Activated T-cell treated with anti-CD3 and anti-CD28 coated beads for 24 hours (primary cell): ENCODE measurements around the gene ST6GALNAC4.
A peak's percentile ranks its signal among the peaks of the same experiment; 100 is the strongest.

ENCODE experiments used
- DNase-seq: peaks from one replicate; pipeline ENCODE4 v3.0.0-alpha.2; 2020; ENCODE audit warnings: low read depth

Gene ST6GALNAC4

GRCh38 chr9:127946728-127947127, 29.9 kb upstream of the ST6GALNAC4 start:
- DNase-seq = no peak

DNA sequence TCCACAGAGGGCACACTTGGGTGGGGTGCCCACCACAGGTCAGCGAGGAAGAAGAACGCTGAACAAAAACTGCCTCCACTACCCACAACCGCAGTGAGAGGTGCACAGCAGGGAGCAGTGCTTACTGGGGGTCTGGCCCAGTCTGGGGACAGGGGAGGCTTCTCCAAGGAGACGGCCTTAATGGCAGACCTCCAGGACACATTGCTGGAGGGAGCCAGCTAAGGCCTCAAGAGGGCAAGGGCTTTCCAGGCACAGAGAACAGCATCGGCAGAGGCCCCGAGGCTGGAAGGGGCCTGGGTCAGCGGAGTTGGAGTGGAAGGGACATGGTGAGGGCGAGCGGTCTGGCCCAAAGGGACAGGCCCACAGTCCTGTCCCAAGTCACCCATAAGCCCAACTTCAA, 29.1 kb upstream of the ST6GALNAC4 start:
- DNase-seq = no peak

DNA sequence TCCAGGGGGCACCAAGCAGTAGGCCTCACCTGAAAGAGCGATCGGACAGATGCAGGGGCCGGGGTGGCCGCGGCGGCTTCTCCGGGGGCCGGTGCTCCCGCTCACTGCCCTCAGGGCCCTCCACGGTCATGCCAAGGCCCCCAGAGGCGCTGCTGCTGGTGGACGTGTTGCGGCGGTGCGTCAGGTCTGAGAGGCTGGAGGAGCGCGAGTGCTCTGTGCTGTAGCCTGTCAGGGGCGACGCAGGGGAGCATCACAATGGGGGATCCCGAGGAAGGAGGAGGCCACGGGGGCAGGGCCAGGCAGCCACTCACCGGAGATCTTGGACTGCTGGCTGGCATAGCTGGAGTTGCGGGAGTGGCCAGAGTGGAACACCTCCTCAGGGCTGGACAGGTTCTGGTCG, 28.5 kb upstream of the ST6GALNAC4 start:
- no peak for DNase-seq

DNA sequence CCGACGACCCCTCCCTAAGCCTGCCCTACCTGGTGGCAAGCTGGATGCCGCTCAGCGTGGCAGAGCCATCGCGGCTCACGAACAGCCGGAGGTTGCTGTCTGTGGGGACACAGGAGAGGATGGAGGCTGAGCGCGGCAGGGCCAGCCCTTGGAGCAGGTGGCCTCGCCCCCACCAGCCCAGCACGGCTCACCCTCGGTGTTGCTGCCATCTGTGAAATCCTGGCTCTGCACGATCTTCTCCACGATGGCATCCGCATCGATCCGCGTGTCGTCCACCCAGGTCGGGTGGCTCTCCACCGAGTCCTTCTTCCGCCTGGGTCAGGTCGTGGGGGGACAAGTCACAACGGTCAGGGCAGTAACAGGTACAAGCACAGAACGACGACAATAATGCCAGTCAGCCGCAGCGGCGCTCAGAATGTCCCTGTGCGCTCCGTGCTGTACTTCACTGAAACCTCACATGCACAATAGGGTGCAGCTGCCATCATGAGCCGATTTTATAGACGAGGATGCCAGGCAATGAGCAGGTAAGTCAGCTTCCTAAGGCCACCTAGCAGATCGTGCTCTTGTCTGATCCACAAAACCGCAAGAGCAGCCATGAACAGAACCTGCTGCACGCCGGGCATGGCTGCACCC, 27.9 kb upstream of the ST6GALNAC4 start:
- DNase-seq = no peak

DNA sequence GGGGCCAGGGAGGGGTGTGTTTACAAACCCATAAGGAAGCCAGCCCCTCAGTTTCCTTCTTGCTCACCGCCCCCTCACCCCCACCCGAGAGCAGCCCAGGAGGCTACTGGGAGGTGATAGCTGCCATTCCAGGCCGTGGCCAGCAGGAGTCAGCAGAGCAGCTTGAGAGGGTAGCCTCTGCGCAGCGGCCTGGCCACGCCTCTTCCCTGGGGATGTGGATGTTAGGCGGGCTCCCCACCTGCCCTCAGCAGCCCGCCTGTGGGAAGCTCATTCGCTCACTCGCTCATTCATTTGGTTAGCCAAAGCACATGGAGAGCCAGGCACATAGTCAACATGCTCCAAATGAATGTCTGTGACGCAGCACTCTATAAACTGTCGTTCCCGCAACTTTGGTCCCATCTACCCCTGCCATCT, 26.9 kb upstream of the ST6GALNAC4 start:
- peak; percentile 74 for DNase-seq

- no peak for DNase-seq
Measured at GRCh38 chr9:127943011-127943662, 26.3 kb upstream of the ST6GALNAC4 start.

- DNase-seq = no peak
Measured at GRCh38 chr9:127942216-127943010, 25.6 kb upstream of the ST6GALNAC4 start.

- DNase-seq = no peak
Measured at GRCh38 chr9:127941961-127942215, 25.0 kb upstream of the ST6GALNAC4 start.

GRCh38 chr9:127941062-127941960, 24.5 kb upstream of the ST6GALNAC4 start:
- no peak for DNase-seq

- DNase-seq = no peak
Measured at GRCh38 chr9:127940593-127940992, 23.8 kb upstream of the ST6GALNAC4 start.

DNA sequence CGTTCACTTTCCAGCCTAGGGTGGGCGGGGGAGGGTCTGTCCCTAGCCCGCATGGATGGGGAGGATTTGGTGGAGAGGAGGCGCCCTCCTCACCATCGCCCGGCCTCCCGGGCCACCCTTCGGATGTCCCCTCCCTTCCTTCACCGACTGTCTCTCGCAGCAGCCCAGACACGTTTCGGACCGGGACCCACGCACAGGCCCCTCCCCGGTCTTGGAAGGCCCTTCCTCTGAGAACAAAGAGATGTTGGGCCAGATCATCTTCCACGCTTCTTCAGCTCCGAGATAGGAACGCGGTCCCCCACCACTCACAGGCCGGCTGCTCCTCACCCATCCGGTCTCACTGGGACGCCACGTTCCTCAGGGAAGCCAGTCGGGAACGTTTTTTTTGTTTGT, 21.5 kb upstream of the ST6GALNAC4 start:
- DNase-seq = no peak

GRCh38 chr9:127937388-127938297, 20.8 kb upstream of the ST6GALNAC4 start, which contains the start of gene DPM2:
Gene DPM2 (minus strand): TSS chr9:127937854. CDS start chr9:127937820, 34 bp downstream.
- DNase-seq = peak; percentile 83

- DNase-seq = no peak
Measured at GRCh38 chr9:127937056-127937387, 20.2 kb upstream of the ST6GALNAC4 start.

GRCh38 chr9:127936347-127936852, 19.6 kb upstream of the ST6GALNAC4 start:
- DNase-seq = no peak

DNA sequence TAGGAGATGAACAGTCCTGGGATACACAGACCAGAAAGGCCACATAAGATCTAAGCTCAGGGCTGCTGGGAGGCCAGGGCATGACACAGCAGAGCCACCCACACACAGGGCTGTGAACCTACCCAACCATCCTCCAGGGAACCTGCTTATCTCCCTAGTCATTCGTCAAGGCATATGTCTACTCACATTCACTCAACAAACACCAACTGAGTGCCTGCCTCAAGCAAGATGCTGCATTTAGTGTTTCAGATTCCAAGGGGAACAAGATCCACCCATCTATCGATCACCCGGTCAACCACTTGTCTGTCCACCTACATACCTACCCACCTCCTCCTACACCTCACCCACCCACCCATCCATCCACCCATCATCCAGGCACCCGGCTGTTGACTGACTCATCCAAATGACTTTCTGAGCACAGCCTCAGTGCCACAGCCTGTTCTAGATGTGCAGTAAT, 19.0 kb upstream of the ST6GALNAC4 start:
- DNase-seq = no peak

GRCh38 chr9:127934986-127935385, 18.1 kb upstream of the ST6GALNAC4 start:
- no peak for DNase-seq

DNA sequence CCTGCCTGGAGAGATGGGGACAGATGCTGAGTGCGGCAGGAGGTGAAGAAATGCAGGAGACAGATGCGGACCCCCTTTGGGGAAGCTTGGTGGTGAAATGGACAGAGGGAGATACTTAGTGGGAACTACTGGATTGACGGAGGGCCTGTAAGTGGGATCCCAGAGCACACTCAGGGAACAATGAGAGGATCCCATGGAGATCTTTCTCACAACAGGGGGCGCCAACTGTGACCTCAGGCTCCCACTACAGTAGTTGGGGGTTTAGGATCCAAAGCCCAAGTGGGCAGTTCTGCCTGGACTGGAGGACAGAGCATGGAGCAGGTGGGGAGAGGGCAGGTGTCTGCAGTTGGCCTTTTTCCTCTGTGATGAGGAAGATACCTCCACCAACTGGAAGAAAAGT, 17.4 kb upstream of the ST6GALNAC4 start:
- no peak for DNase-seq

DNA sequence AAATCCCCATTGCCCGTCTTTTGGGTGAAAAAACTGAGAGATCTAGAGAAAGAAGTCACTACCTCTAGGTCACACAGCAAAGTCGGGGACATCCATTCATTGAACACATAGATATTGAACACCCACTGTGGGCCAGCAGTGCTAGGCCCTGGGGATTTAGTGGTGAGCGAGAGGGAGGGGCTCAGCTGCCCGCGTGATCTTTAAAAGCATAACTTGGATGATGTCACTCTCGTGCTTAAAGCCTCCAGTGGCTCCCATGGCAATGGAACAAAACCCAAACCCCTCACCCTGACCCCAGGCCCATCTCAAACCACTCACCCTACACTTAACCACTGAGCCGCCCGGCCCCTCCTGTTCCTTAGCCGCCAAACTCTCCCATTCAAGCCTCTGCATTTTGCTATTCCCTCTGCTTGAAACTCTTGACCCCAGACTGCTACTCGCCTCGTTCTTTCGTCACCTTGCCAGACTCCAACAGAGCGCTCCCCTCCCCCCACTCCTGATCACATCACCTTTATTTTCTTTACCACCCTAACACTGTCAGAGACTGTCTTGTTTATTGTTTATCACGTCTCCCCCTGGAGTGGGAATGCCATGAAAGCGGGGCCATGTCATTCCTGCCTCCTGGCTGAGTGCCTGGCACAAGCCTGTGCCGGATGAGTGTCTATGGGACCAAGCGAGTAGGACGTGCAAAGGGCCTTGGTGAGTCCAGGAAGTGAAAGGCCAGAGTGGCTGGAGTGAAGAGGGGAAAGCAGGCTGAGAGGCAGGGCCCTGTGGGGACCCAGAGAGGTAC, 14.4 kb upstream of the ST6GALNAC4 start:
- no peak for DNase-seq

GRCh38 chr9:127930231-127931091, 13.6 kb upstream of the ST6GALNAC4 start, which contains the start of gene PIP5KL1:
Gene PIP5KL1 (minus strand): TSS chr9:127930777. CDS start chr9:127930752, 25 bp downstream.
- peak; percentile 57 for DNase-seq
